ENCODE measurements around the gene CLDN2.
A peak's percentile ranks its signal among the peaks of the same experiment; 100 is the strongest.

DNA sequence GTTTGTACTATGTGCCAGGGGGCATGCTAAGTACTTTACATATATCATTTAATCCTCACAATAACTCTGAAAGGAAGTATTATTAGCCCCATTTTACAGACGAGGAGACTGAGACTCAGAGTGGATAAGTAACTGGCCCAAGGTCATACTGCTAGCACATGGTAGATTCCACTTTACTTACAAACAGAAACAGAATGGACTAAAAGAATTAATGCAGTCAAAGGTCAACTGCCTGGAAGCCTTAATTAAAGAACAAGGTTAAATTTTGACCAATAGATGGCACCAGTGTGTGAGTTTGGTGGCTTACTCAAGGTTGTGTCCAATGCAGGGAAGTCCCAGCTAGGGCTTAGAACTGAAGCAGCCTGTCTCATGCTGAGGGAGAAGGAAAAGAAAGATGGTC lies 21.7 kb upstream of the CLDN2 start:
- no peak for TF ChIP-seq POLR2A (IDR thresholded peaks at IDR 0.05)
- TF ChIP-seq, protein P1, sequence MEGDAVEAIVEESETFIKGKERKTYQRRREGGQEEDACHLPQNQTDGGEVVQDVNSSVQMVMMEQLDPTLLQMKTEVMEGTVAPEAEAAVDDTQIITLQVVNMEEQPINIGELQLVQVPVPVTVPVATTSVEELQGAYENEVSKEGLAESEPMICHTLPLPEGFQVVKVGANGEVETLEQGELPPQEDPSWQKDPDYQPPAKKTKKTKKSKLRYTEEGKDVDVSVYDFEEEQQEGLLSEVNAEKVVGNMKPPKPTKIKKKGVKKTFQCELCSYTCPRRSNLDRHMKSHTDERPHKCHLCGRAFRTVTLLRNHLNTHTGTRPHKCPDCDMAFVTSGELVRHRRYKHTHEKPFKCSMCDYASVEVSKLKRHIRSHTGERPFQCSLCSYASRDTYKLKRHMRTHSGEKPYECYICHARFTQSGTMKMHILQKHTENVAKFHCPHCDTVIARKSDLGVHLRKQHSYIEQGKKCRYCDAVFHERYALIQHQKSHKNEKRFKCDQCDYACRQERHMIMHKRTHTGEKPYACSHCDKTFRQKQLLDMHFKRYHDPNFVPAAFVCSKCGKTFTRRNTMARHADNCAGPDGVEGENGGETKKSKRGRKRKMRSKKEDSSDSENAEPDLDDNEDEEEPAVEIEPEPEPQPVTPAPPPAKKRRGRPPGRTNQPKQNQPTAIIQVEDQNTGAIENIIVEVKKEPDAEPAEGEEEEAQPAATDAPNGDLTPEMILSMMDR (IDR thresholded peaks at IDR 0.05), result peak in 4 of 6 experiments; percentile 11 to 73 (median 58)
